GM12878 (cell line): ENCODE results near the gene ZIK1. TPM values are rescaled to one million over a fixed set of nuclear protein-coding genes. Genes with fewer than 3 reads are reported as not detected.

Experiments used
- BHLHE40 ChIP-seq, 2 experiments: fragments of 450-650 bp in 1 of 2; IDR thresholded peaks; 2 replicates each; pipeline ENCODE4 v1.6.1; 2011 to 2017; ENCODE audit warnings: low read depth in 2 of 2, borderline replicate concordance in 1 of 2, improper control_type of control experiment in 1 of 2, low read length in 1 of 2, mild to moderate bottlenecking in 1 of 2
- CBFB ChIP-seq: IDR thresholded peaks from 2 replicates; pipeline ENCODE4 v1.6.1; 2016; ENCODE audit warnings: antibody characterized with exemption, low read depth
- CHD2 ChIP-seq: IDR thresholded peaks from 2 replicates; pipeline ENCODE4 v1.6.1; 2011; ENCODE audit warnings: low read depth, low read length, improper control_type of control experiment, borderline replicate concordance
- EED ChIP-seq: sonication (generic); IDR thresholded peaks from 2 replicates; pipeline ENCODE4 v1.6.1; 2016; ENCODE audit warnings: antibody characterized with exemption, low read depth
- EP300 ChIP-seq, 2 experiments: fragments of 150-350 bp in 1 of 2; IDR thresholded peaks; 2 replicates each; pipeline ENCODE4 v1.6.1; 2011 to 2012; ENCODE audit warnings: low read depth in 2 of 2, low read length in 2 of 2, borderline replicate concordance in 1 of 2, improper control_type of control experiment in 1 of 2, inconsistent platforms in 1 of 2; ENCODE audit not compliant: control insufficient read depth in 1 of 2
- JUND ChIP-seq: IDR thresholded peaks from 2 replicates; pipeline ENCODE4 v1.6.1; 2012; ENCODE audit warnings: low read depth, mild to moderate bottlenecking, low read length, improper control_type of control experiment, moderate library complexity
- NFYA ChIP-seq: IDR thresholded peaks from 2 replicates; pipeline ENCODE4 v1.6.1; 2011; ENCODE audit warnings: low read depth, mild to moderate bottlenecking, low read length, improper control_type of control experiment, borderline replicate concordance
- POU2F2 ChIP-seq: IDR thresholded peaks from 3 replicates; pipeline ENCODE4 v1.6.1; 2011; ENCODE audit warnings: low read depth, mild to moderate bottlenecking, low read length, borderline replicate concordance
- SMAD5 ChIP-seq: IDR thresholded peaks from 2 replicates; pipeline ENCODE4 v1.6.1; 2016; ENCODE audit warnings: antibody characterized with exemption, low read depth
- SP1 ChIP-seq: IDR thresholded peaks from one replicate; pipeline ENCODE4 v1.6.1; 2011; ENCODE audit warnings: low read depth, low read length
- TCF3 ChIP-seq: IDR thresholded peaks from 2 replicates; pipeline ENCODE4 v1.6.1; 2012; ENCODE audit warnings: low read depth, mild to moderate bottlenecking, low read length, borderline replicate concordance; ENCODE audit not compliant: insufficient read depth
- ZNF207 ChIP-seq: fragments of 450-650 bp; IDR thresholded peaks from 2 replicates; pipeline ENCODE4 v1.6.1; 2014; ENCODE audit warnings: antibody characterized with exemption, mild to moderate bottlenecking, borderline replicate concordance
- ZZZ3 ChIP-seq: IDR thresholded peaks from 2 replicates; pipeline ENCODE4 v1.6.1; 2011; ENCODE audit warnings: low read depth; ENCODE audit not compliant: control insufficient read depth, insufficient read length
- polyA plus RNA-seq, 11 experiments: library from polyadenylated mRNA; depleted of rRNA in 4 of 11; unstranded in 6 of 11; stranded (reverse) in 5 of 11; fragments of >200 nt; fragmentation: Nextera tagmentation in 4 of 11; fragmentation: Illumina TruSeq in 1 of 11; extraction: Ambion mirVana in 4 of 11; extraction: Trizol in 1 of 11; gene quantifications; 1 replicate in 1 of 11; 2 replicates in 10 of 11; pipeline versions ENCODE4 v1.2.1 to v1.2.3, GENCODE V29; 2011 to 2016; ENCODE audit warnings: inconsistent platforms in 2 of 11, missing spikeins in 2 of 11, low read depth in 1 of 11
- total RNA-seq, 4 experiments: library from RNA; depleted of rRNA in 3 of 4; stranded (reverse); fragments of >200 nt in 3 of 4; fragmentation: Illumina TruSeq in 1 of 4; extraction: Trizol in 1 of 4; gene quantifications; 2 replicates each; pipeline versions ENCODE4 v1.2.1 to v1.2.3, GENCODE V29; 2013 to 2021
- TF ChIP-seq, protein P1 (sequence below): fragments of 450-650 bp; IDR thresholded peaks from 2 replicates; pipeline ENCODE4 v1.6.1; 2017; ENCODE audit warnings: mild to moderate bottlenecking, low read depth, inconsistent platforms; ENCODE audit not compliant: poor library complexity, severe bottlenecking
- TF ChIP-seq, protein P2 (sequence below): fragments of 450-650 bp; IDR thresholded peaks from 2 replicates; pipeline ENCODE4 v1.6.1; 2016; ENCODE audit warnings: mild to moderate bottlenecking
- TF ChIP-seq, protein P3 (sequence below): fragments of 450-650 bp; IDR thresholded peaks from 2 replicates; pipeline ENCODE4 v1.6.1; 2017; ENCODE audit warnings: antibody characterized with exemption, mild to moderate bottlenecking, moderate library complexity
- TF ChIP-seq, protein P4 (sequence below): fragments of 450-650 bp; formaldehyde crosslinking; IDR thresholded peaks from 2 replicates; pipeline ENCODE4 v1.4.0; 2022; ENCODE audit warnings: mild to moderate bottlenecking, moderate library complexity

Gene ZIK1
- total and polyA plus RNA-seq, 10 of the 15 experiments (the other 5 are each of a cell fraction or from before 2014, with no cell fraction given), result 0.45 to 4.7 (median 2.7) TPM

DNA sequence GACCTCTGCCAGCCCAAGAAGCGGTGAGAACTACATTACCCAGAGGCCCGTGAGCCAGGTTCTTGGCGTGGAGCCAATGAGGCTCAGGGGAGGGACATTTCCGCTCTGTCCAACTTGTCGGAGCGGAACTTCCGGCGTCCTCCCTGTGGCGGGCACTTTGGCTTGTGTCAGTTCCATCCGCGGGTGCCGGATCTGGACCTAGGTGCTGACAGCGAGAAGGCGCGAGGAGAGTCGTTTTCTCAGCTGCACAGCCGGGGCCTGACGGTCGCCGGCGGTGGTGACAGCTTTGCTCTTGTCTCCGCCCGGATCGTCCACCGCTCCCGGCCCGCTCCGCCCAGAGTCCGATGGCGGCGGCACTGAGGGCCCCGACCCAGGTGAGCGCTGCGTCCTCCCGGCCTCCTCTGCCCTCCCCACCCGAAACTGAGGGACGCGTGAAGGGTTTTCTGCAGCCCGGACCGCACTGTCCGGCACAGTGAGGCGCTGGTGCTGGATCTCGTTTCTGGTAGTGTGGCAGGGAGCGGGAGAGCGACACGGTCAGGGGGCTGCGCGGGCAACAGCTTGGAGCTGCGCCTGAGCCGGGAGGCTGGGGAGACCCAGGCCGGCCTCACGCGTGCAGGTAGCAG, 15.9 kb downstream of the ZIK1 start, which contains the start of gene ZNF530 (continued):
- TF ChIP-seq EP300 (IDR thresholded peaks at IDR 0.05; ENCODE audit: borderline replicate concordance in 1 of 2, control insufficient read depth in 1 of 2, low read depth in 2 of 2, low read length in 2 of 2) (0 out of 4 replicates have a peak, but pooled peaks of 1 of the 2 experiments have one; percentile 20), CBFB (peak; percentile 29; the same call in 1 of the 2 replicates), ZZZ3 (no peak), ZNF207 (0 out of 2 replicates have a peak, but pooled peaks have one; percentile 38), EED (no peak), SMAD5 (no peak), JUND (no peak), CHD2 (peak; percentile 80; the same call in 1 of the 2 replicates), POU2F2 (0 out of 3 replicates have a peak, but pooled peaks have one; percentile 46), SP1 (peak; percentile 65), NFYA (no peak), BHLHE40 (IDR thresholded peaks at IDR 0.05; ENCODE audit: borderline replicate concordance in 1 of 2, low read depth in 2 of 2, low read length in 1 of 2) (peak in 1 of 2 experiments; percentile 18; a peak in 1 of 4 replicates), TCF3 (no peak)
- TF ChIP-seq, protein P1, sequence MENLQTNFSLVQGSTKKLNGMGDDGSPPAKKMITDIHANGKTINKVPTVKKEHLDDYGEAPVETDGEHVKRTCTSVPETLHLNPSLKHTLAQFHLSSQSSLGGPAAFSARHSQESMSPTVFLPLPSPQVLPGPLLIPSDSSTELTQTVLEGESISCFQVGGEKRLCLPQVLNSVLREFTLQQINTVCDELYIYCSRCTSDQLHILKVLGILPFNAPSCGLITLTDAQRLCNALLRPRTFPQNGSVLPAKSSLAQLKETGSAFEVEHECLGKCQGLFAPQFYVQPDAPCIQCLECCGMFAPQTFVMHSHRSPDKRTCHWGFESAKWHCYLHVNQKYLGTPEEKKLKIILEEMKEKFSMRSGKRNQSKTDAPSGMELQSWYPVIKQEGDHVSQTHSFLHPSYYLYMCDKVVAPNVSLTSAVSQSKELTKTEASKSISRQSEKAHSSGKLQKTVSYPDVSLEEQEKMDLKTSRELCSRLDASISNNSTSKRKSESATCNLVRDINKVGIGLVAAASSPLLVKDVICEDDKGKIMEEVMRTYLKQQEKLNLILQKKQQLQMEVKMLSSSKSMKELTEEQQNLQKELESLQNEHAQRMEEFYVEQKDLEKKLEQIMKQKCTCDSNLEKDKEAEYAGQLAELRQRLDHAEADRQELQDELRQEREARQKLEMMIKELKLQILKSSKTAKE, result no peak
- TF ChIP-seq, protein P2, sequence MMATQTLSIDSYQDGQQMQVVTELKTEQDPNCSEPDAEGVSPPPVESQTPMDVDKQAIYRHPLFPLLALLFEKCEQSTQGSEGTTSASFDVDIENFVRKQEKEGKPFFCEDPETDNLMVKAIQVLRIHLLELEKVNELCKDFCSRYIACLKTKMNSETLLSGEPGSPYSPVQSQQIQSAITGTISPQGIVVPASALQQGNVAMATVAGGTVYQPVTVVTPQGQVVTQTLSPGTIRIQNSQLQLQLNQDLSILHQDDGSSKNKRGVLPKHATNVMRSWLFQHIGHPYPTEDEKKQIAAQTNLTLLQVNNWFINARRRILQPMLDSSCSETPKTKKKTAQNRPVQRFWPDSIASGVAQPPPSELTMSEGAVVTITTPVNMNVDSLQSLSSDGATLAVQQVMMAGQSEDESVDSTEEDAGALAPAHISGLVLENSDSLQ, result peak; percentile 56
- TF ChIP-seq, protein P3, sequence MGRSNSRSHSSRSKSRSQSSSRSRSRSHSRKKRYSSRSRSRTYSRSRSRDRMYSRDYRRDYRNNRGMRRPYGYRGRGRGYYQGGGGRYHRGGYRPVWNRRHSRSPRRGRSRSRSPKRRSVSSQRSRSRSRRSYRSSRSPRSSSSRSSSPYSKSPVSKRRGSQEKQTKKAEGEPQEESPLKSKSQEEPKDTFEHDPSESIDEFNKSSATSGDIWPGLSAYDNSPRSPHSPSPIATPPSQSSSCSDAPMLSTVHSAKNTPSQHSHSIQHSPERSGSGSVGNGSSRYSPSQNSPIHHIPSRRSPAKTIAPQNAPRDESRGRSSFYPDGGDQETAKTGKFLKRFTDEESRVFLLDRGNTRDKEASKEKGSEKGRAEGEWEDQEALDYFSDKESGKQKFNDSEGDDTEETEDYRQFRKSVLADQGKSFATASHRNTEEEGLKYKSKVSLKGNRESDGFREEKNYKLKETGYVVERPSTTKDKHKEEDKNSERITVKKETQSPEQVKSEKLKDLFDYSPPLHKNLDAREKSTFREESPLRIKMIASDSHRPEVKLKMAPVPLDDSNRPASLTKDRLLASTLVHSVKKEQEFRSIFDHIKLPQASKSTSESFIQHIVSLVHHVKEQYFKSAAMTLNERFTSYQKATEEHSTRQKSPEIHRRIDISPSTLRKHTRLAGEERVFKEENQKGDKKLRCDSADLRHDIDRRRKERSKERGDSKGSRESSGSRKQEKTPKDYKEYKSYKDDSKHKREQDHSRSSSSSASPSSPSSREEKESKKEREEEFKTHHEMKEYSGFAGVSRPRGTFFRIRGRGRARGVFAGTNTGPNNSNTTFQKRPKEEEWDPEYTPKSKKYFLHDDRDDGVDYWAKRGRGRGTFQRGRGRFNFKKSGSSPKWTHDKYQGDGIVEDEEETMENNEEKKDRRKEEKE, result no peak
- TF ChIP-seq, protein P4, sequence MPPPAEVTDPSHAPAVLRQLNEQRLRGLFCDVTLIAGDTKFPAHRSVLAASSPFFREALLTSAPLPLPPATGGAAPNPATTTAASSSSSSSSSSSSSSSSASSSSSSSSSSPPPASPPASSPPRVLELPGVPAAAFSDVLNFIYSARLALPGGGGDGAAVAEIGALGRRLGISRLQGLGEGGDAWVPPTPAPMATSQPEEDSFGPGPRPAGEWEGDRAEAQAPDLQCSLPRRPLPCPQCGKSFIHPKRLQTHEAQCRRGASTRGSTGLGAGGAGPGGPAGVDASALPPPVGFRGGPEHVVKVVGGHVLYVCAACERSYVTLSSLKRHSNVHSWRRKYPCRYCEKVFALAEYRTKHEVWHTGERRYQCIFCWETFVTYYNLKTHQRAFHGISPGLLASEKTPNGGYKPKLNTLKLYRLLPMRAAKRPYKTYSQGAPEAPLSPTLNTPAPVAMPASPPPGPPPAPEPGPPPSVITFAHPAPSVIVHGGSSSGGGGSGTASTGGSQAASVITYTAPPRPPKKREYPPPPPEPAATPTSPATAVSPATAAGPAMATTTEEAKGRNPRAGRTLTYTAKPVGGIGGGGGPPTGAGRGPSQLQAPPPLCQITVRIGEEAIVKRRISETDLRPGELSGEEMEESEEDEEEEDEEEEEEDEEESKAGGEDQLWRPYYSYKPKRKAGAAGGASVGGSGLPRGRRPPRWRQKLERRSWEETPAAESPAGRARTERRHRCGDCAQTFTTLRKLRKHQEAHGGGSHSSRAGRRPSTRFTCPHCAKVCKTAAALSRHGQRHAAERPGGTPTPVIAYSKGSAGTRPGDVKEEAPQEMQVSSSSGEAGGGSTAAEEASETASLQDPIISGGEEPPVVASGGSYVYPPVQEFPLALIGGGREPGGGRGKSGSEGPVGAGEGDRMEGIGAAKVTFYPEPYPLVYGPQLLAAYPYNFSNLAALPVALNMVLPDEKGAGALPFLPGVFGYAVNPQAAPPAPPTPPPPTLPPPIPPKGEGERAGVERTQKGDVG (CRISPR knock-in tag), result no peak
